Prostate gland (tissue), 2 donors: ENCODE measurements around the gene KIF18B. TPM values are rescaled to one million over a fixed set of nuclear protein-coding genes. Genes with fewer than 3 reads are reported as not detected.

Source experiments
- DNase-seq: peaks from one replicate; pipeline ENCODE4 v3.0.0-alpha.2; 2019; ENCODE audit warnings: low spot score
- H3K27ac ChIP-seq, 2 donors: fragments of 200-600 bp; sonication (generic); 2 replicates each; pipeline ENCODE4 v1.5.1; 2017 to 2019
- H3K27me3 ChIP-seq: fragments of 200-600 bp; sonication (generic); replicated peaks from 2 replicates; pipeline ENCODE4 v1.5.1; 2019; ENCODE audit not compliant: insufficient read depth
- H3K36me3 ChIP-seq, 2 donors: fragments of 200-600 bp; sonication (generic); 1 replicate in 1 of 2; 2 replicates in 1 of 2; pipeline versions ENCODE4 v1.5.1 to v1.8.1; 2017 to 2019
- H3K4me1 ChIP-seq: fragments of 200-600 bp; sonication (generic); replicated peaks from 2 replicates; pipeline ENCODE4 v1.5.1; 2019
- H3K4me3 ChIP-seq, 2 donors: fragments of 200-600 bp; sonication (generic); 2 replicates each; pipeline ENCODE4 v1.5.1; 2017 to 2019
- H3K9me3 ChIP-seq: fragments of 200-600 bp; sonication (generic); 2 replicates; pipeline ENCODE4 v1.5.1; 2017
- CTCF ChIP-seq, 4 experiments: fragments of 200-600 bp in 2 of 4; fragments of 450-650 bp in 2 of 4; sonication (generic) in 2 of 4; IDR thresholded peaks; 1 replicate in 3 of 4; 2 replicates in 1 of 4; pipeline ENCODE4 v1.5.1; 2016 to 2019; ENCODE audit warnings: antibody characterized with exemption in 4 of 4, mild to moderate bottlenecking in 2 of 4, moderate library complexity in 2 of 4
- POLR2A ChIP-seq: fragments of 450-650 bp; IDR thresholded peaks from one replicate; pipeline ENCODE4 v1.6.1; 2016; ENCODE audit warnings: antibody characterized with exemption, mild to moderate bottlenecking
- POLR2AphosphoS5 ChIP-seq: sonication (generic); formaldehyde crosslinking; IDR thresholded peaks from one replicate; pipeline ENCODE4 v1.6.1; 2017; ENCODE audit warnings: antibody characterized with exemption
- WGBS: methylation state at CpG from one replicate; pipeline ENCODE4 v1.1.5; 2018; 5-methylcytosine and 5-hydroxymethylcytosine counted together
- intact Hi-C: fragments of 100-400 bp; cut with DNase I; formaldehyde crosslinking; loops from one replicate; pipeline ENCODE4 v1.14.2; 2022
- total RNA-seq, 2 donors: library from RNA; depleted of rRNA; stranded (reverse); fragments of >200 nt; gene quantifications; one replicate each; pipeline ENCODE4 v1.1.0, GENCODE V29; 2016

Gene KIF18B
- total RNA-seq, 2 donors from 2014 or later = 1.8 to 2.5 TPM

- TF ChIP-seq POLR2A (no peak), POLR2AphosphoS5 (no peak), CTCF (IDR thresholded peaks at IDR 0.05) (no peak)
- Histone ChIP-seq H3K27me3 (no peaks in the 10 kb centered on the region), H3K9me3 (no peaks in the 10 kb centered on the region), H3K27ac (no peak overlapping the region), H3K36me3 (peaks cover 0 to 4% of the 10 kb centered on the region in 2 donors), H3K4me3 (no peak overlapping the region), H3K4me1 (peaks cover 5% of the 10 kb centered on the region)
- DNase-seq = no peak
- intact Hi-C loops = no loop called here
- WGBS = 93% methylated on average over 4 of the region's 4 CpGs
Observed at GRCh38 chr17:44894642-44895041, 52.9 kb downstream of the KIF18B start.

- TF ChIP-seq CTCF (IDR thresholded peaks at IDR 0.05) (no peak), POLR2A (no peak), POLR2AphosphoS5 (no peak)
- no peaks in the 10 kb centered on the region for H3K9me3 ChIP-seq
- H3K4me3 ChIP-seq = no peak overlapping the region
- intact Hi-C loops = no loop called here
- no peaks in the 10 kb centered on the region for H3K27me3 ChIP-seq
- no peak for DNase-seq
- H3K27ac ChIP-seq = no peak overlapping the region
- H3K36me3 ChIP-seq = peaks cover 0 to 4% of the 10 kb centered on the region in 2 donors
- H3K4me1 ChIP-seq = no peaks in the 10 kb centered on the region
Observed at GRCh38 chr17:44892250-44892649, 55.3 kb downstream of the KIF18B start.

- H3K36me3 ChIP-seq = peaks cover 9% of the 10 kb centered on the region in 2 donors
- 85% methylated on average over 7 of the region's 7 CpGs for WGBS
Observed at GRCh38 chr17:44889003-44889402, 58.6 kb downstream of the KIF18B start.

GRCh38 chr17:44887971-44888954, 59.3 kb downstream of the KIF18B start:
- no peak for DNase-seq
- intact Hi-C loops = no loop called here
- 82% methylated on average over 10 of the region's 10 CpGs for WGBS
- no peaks in the 10 kb centered on the region for H3K27me3 ChIP-seq
- no peaks in the 10 kb centered on the region for H3K9me3 ChIP-seq
- no peaks in the 10 kb centered on the region for H3K4me1 ChIP-seq
- peaks cover 5 to 14% of the 10 kb centered on the region in 2 donors for H3K36me3 ChIP-seq
- TF ChIP-seq POLR2AphosphoS5 = no peak
- H3K4me3 ChIP-seq = no peak overlapping the region
- H3K27ac ChIP-seq = no peak overlapping the region

More at GRCh38 chr17:44889003-44889402, 58.6 kb downstream of the KIF18B start:
- no peak for TF ChIP-seq POLR2A
- no peak for TF ChIP-seq POLR2AphosphoS5
- TF ChIP-seq CTCF (IDR thresholded peaks at IDR 0.05) = no peak
- H3K27me3 ChIP-seq = no peaks in the 10 kb centered on the region
- no peaks in the 10 kb centered on the region for H3K9me3 ChIP-seq
- H3K27ac ChIP-seq = no peak overlapping the region
- no peaks in the 10 kb centered on the region for H3K4me1 ChIP-seq
- intact Hi-C loops = no loop called here
- DNase-seq = no peak
- no peak overlapping the region for H3K4me3 ChIP-seq

- H3K4me3 ChIP-seq = no peak overlapping the region
- no peaks in the 10 kb centered on the region for H3K9me3 ChIP-seq
- WGBS = 95% methylated on average over 1 of the region's 1 CpG
- peaks cover 5 to 23% of the 10 kb centered on the region in 2 donors for H3K36me3 ChIP-seq
- no peak overlapping the region for H3K27ac ChIP-seq
- intact Hi-C loops = no loop called here
- H3K4me1 ChIP-seq = no peaks in the 10 kb centered on the region
- no peaks in the 10 kb centered on the region for H3K27me3 ChIP-seq
- TF ChIP-seq POLR2A (no peak), CTCF (IDR thresholded peaks at IDR 0.05) (no peak), POLR2AphosphoS5 (no peak)
- no peak for DNase-seq
Observed at GRCh38 chr17:44887016-44887415, 60.6 kb downstream of the KIF18B start.
